Esophagus squamous epithelium (tissue), 4 donors: ENCODE data around the gene DLL1.
"Not testable (repeated sequence)": the region's sequence is repeated elsewhere in the genome, so short reads cannot be mapped to it uniquely, and the experiment has no call there.

Source experiments
- CTCF ChIP-seq, 6 experiments: fragments of 450-650 bp in 4 of 6; fragments of 200-600 bp in 2 of 6; sonication (generic) in 2 of 6; IDR thresholded peaks; one replicate each; pipeline ENCODE4 v1.5.1; 2016 to 2019; ENCODE audit warnings: antibody characterized with exemption in 6 of 6, mild to moderate bottlenecking in 4 of 6, moderate library complexity in 4 of 6
- POLR2A ChIP-seq, 4 donors: fragments of 450-650 bp; IDR thresholded peaks; one replicate each; pipeline ENCODE4 v1.6.1; 2017; ENCODE audit warnings: antibody characterized with exemption in 4 of 4, mild to moderate bottlenecking in 4 of 4, moderate library complexity in 3 of 4

- not testable (repeated sequence) for TF ChIP-seq CTCF, POLR2A (IDR thresholded peaks at IDR 0.05)
Observed at GRCh38 chr6:170264644-170265043, 26.2 kb downstream of the DLL1 start.
